ENCODE results near the gene SAMD4A. TPM values are rescaled to one million over a fixed set of nuclear protein-coding genes. Genes with fewer than 3 reads are reported as not detected.

Gene SAMD4A
- polyA plus RNA-seq, 3 donors: 3.2 to 8.6 (median 4.2) TPM

DNA sequence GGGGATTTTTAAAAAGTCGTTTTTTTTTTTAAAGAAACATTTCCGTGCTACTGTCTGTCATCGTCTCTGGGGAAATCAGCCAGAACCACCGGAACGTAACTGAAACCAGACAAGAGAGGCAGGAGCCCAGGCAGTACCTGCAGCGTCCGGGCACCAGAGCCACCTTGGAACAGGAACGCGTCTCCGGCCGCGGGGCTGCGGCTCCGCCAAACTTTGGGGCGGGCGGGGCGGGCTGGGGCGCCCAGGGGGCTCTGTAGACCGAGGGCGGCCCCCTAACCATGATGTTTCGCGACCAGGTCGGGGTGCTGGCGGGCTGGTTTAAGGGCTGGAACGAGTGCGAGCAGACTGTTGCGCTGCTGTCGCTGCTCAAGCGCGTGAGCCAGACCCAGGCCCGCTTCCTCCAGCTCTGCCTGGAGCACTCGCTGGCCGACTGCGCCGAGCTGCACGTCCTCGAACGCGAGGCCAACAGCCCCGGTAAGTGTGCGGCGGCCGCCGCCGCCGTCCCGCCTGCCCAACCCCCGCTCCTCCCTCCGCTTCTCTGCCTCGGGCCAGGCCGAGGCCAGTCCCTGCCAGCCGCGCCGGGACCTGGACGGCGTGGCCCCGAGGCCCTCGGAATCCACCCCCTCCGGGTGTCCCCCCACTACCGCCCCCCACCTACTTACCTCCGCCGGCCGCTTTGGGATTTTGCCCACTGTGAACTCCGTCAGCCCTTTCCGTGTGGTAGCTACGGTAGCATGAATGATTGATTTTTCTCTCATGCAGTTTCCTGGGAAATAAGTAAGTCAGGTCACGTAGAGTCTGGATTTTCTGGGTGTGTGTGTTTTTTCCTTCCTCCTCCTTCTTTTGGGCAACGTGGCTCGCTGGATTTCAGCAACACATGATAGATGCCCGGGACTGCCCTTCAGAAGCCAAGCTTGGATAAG, 972 bp downstream of the SAMD4A start:
- Histone ChIP-seq H3K79me2 (ENCODE audit: insufficient read depth, low read length) (no peaks in the 10 kb centered on the region), H3K27ac (ENCODE audit: low read depth in 1 of 2, low read length in 2 of 2) (no peak overlapping the region)

More for the DNA sequence above, 972 bp downstream of the SAMD4A start:
- H3K9me3 ChIP-seq (replicated peaks in 1 of 2; ENCODE audit: control insufficient read depth in 1 of 2, insufficient read depth in 1 of 2, low read length in 2 of 2): peaks cover 5 to 16% of the 10 kb centered on the region in 2 donors
- WGBS (ENCODE audit: insufficient coverage): under 1% methylated on average over 43 of the region's 70 CpGs
- H2AFZ ChIP-seq (ENCODE audit: insufficient read depth, low read depth, low read length, poor library complexity, severe bottlenecking): peak overlapping the region; percentile 98
- TF ChIP-seq, protein P1, sequence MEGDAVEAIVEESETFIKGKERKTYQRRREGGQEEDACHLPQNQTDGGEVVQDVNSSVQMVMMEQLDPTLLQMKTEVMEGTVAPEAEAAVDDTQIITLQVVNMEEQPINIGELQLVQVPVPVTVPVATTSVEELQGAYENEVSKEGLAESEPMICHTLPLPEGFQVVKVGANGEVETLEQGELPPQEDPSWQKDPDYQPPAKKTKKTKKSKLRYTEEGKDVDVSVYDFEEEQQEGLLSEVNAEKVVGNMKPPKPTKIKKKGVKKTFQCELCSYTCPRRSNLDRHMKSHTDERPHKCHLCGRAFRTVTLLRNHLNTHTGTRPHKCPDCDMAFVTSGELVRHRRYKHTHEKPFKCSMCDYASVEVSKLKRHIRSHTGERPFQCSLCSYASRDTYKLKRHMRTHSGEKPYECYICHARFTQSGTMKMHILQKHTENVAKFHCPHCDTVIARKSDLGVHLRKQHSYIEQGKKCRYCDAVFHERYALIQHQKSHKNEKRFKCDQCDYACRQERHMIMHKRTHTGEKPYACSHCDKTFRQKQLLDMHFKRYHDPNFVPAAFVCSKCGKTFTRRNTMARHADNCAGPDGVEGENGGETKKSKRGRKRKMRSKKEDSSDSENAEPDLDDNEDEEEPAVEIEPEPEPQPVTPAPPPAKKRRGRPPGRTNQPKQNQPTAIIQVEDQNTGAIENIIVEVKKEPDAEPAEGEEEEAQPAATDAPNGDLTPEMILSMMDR (IDR thresholded peaks at IDR 0.05): no peak
- H3K36me3 ChIP-seq (replicated peaks in 1 of 2; ENCODE audit: control insufficient read depth in 1 of 2, insufficient read depth in 2 of 2, low read length in 2 of 2): no peaks in the 10 kb centered on the region
- H3K27ac Mint-ChIP-seq: peak overlapping the region in 1 of 7 donors; percentile 48
- H3K9me3 Mint-ChIP-seq: peaks cover 7 to 19% (median 11%) of the 10 kb centered on the region in 7 donors
- peaks cover 6 to 10% of the 10 kb centered on the region in 2 donors for H3K36me3 Mint-ChIP-seq
- H3K4me3 ChIP-seq (replicated peaks in 1 of 3; ENCODE audit: low read depth in 2 of 3, low read length in 3 of 3): peak overlapping the region; percentile 53 to 84 (median 62)
- H3K9ac ChIP-seq (ENCODE audit: insufficient read depth, low read length, poor library complexity, severe bottlenecking): peak overlapping the region; percentile 55
- intact Hi-C loops (cut with micrococcal nuclease): loop anchor here in 1 of 2 donors (5.0 kb wide), 1 partner anchor 239 kb away; no protein-coding TSS in a partner anchor
- peak overlapping the region; percentile 99 for H3K4me2 ChIP-seq (replicated peaks; ENCODE audit: extremely low read depth, low read length, poor library complexity, severe bottlenecking)
- H3K27me3 ChIP-seq (ENCODE audit: control insufficient read depth in 2 of 2, insufficient read depth in 2 of 2, low read length in 2 of 2): peaks cover 31 to 65% of the 10 kb centered on the region in 2 donors
- peaks cover 47 to 57% (median 56%) of the 10 kb centered on the region in 3 donors for H3K27me3 Mint-ChIP-seq (ENCODE audit: low read depth in 3 of 3)
- peak overlapping the region; percentile 95 to 97 for H3K4me3 Mint-ChIP-seq
- H4K20me1 ChIP-seq (ENCODE audit: insufficient read depth, low read length): no peaks in the 10 kb centered on the region
- peaks cover 41 to 49% of the 10 kb centered on the region in 2 donors for H3K4me1 ChIP-seq (ENCODE audit: control insufficient read depth in 1 of 2, insufficient read depth in 2 of 2, low read length in 2 of 2)
- H3K4me1 Mint-ChIP-seq: peaks cover 28% of the 10 kb centered on the region
- peak in 2 of 3 donors; percentile 32 for DNase-seq
